ENCODE data around the gene HOXD11. TPM values are rescaled to one million over a fixed set of nuclear protein-coding genes. Genes with fewer than 3 reads are reported as not detected.

Gene HOXD11
- total and polyA plus RNA-seq, 2 experiments from 2014 or later, result not detected

DNA sequence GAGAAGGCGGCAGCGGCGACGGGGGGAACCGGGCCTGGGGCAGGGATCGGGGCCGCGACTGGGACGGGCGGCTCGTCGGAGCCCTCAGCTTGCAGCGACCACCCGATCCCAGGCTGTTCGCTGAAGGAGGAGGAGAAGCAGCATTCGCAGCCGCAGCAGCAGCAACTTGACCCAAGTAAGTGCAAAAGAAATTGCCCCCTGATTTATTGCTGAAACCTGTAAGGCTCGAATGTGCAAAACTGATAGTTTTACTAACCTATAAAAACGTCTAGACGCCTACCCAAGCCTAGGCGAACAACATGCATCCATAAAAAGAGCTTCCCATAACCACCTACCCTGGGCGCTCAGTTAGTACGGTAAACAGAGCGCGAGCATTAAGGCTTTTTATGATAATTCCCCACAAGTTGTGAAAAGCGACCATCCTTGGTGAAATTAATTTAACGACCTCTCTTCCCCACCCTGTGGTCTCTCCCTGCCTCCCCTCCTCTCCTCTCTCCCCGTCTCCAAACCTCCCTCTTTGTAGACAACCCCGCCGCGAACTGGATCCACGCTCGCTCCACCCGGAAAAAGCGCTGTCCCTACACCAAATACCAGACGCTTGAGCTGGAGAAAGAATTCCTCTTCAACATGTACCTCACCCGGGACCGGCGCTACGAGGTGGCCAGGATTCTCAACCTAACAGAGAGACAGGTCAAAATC lies 16.5 kb downstream of the HOXD11 start:
- H3K4me3 Mint-ChIP-seq, result peak overlapping the region; percentile 45
- peaks cover 31% of the 10 kb centered on the region for H4K20me1 ChIP-seq (replicated peaks; ENCODE audit: insufficient read depth)

GRCh38 chr2:176124110-176124946 lies 17.2 kb downstream of the HOXD11 start:
- H3K36me3 ChIP-seq (ENCODE audit: insufficient read depth), result no peaks in the 10 kb centered on the region
- H3K9me3 Mint-ChIP-seq, result peaks cover 10% of the 10 kb centered on the region; the same call in 2 of the 3 replicates
- H3K27ac ChIP-seq (ENCODE audit: low read depth), result no peak overlapping the region
- no peaks in the 10 kb centered on the region for H3K79me2 ChIP-seq (replicated peaks; ENCODE audit: insufficient read depth)
- DNase-seq (ENCODE audit: low spot score), result no peak
- H3F3A ChIP-seq (replicated peaks; ENCODE audit: low read depth), result peaks cover 54% of the 10 kb centered on the region; the same call in 1 of the 2 replicates
- no peaks in the 10 kb centered on the region for H3K9me2 ChIP-seq (ENCODE audit: insufficient read depth)
- peaks cover 25% of the 10 kb centered on the region for H3K4me1 Mint-ChIP-seq
- peaks cover 34% of the 10 kb centered on the region for H4K20me1 ChIP-seq (replicated peaks; ENCODE audit: insufficient read depth)
- H3K4me2 ChIP-seq, result 0 out of 2 replicates have a peak overlapping the region, but pooled peaks have one; percentile 38
- no peak for ATAC-seq
- no peak overlapping the region for H3K27ac Mint-ChIP-seq
- H3K4me3 ChIP-seq, result no peak overlapping the region
- peak overlapping the region; percentile 45; the same call in 1 of the 3 replicates for H3K4me3 Mint-ChIP-seq
- no peak overlapping the region for H2AFZ ChIP-seq
- TF ChIP-seq EZH2 (IDR thresholded peaks at IDR 0.05; ENCODE audit: low read depth, unreplicated experiment) (peak; percentile 82), CREB1 (CRISPR knock-in tag; IDR thresholded peaks at IDR 0.05; ENCODE audit: low read depth) (no peak)
- H3K27me3 ChIP-seq (ENCODE audit: insufficient read depth), result peaks cover 100% of the 10 kb centered on the region
- peaks cover 16% of the 10 kb centered on the region for H3K4me1 ChIP-seq (ENCODE audit: insufficient read depth)
- peaks cover 99% of the 10 kb centered on the region for H3K27me3 Mint-ChIP-seq (ENCODE audit: insufficient read depth, low read depth, poor library complexity)
- H3K36me3 Mint-ChIP-seq (ENCODE audit: low read depth), result no peaks in the 10 kb centered on the region

More for the DNA sequence above, 16.5 kb downstream of the HOXD11 start:
- Histone ChIP-seq H3K9me2 (ENCODE audit: insufficient read depth) (no peaks in the 10 kb centered on the region), H3K79me2 (replicated peaks; ENCODE audit: insufficient read depth) (no peaks in the 10 kb centered on the region), H3K4me3 (peak overlapping the region; percentile 53), H3K4me1 (ENCODE audit: insufficient read depth) (peaks cover 12% of the 10 kb centered on the region), H3K27me3 (ENCODE audit: insufficient read depth) (peaks cover 100% of the 10 kb centered on the region), H3F3A (replicated peaks; ENCODE audit: low read depth) (peaks cover 47% of the 10 kb centered on the region; the same call in 1 of the 2 replicates), H3K4me2 (peak overlapping the region; percentile 76), H3K27ac (ENCODE audit: low read depth) (no peak overlapping the region), H2AFZ (no peak overlapping the region), H3K36me3 (ENCODE audit: insufficient read depth) (no peaks in the 10 kb centered on the region)
- no peak; the same call in 2 of the 3 replicates for ATAC-seq
- no peak for DNase-seq (ENCODE audit: low spot score)
- Mint-ChIP-seq H3K27me3 (ENCODE audit: insufficient read depth, low read depth, poor library complexity) (peaks cover 99% of the 10 kb centered on the region), H3K9me3 (peaks cover 10% of the 10 kb centered on the region; the same call in 2 of the 3 replicates), H3K4me1 (peaks cover 22% of the 10 kb centered on the region), H3K27ac (no peak overlapping the region), H3K36me3 (ENCODE audit: low read depth) (peaks cover 3% of the 10 kb centered on the region; the same call in 1 of the 3 replicates)
- TF ChIP-seq EZH2phosphoT487 (IDR thresholded peaks at IDR 0.05; ENCODE audit: unreplicated experiment) (peak; percentile 97), EZH2 (IDR thresholded peaks at IDR 0.05; ENCODE audit: low read depth, unreplicated experiment) (peak; percentile 98)
- TF ChIP-seq, protein P1, sequence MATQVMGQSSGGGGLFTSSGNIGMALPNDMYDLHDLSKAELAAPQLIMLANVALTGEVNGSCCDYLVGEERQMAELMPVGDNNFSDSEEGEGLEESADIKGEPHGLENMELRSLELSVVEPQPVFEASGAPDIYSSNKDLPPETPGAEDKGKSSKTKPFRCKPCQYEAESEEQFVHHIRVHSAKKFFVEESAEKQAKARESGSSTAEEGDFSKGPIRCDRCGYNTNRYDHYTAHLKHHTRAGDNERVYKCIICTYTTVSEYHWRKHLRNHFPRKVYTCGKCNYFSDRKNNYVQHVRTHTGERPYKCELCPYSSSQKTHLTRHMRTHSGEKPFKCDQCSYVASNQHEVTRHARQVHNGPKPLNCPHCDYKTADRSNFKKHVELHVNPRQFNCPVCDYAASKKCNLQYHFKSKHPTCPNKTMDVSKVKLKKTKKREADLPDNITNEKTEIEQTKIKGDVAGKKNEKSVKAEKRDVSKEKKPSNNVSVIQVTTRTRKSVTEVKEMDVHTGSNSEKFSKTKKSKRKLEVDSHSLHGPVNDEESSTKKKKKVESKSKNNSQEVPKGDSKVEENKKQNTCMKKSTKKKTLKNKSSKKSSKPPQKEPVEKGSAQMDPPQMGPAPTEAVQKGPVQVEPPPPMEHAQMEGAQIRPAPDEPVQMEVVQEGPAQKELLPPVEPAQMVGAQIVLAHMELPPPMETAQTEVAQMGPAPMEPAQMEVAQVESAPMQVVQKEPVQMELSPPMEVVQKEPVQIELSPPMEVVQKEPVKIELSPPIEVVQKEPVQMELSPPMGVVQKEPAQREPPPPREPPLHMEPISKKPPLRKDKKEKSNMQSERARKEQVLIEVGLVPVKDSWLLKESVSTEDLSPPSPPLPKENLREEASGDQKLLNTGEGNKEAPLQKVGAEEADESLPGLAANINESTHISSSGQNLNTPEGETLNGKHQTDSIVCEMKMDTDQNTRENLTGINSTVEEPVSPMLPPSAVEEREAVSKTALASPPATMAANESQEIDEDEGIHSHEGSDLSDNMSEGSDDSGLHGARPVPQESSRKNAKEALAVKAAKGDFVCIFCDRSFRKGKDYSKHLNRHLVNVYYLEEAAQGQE (IDR thresholded peaks at IDR 0.05; ENCODE audit: unreplicated experiment), result no peak
